HepG2 (cell line): ENCODE results near the gene EIF6. TPM values are rescaled to one million over a fixed set of nuclear protein-coding genes. Genes with fewer than 3 reads are reported as not detected.
A peak's percentile ranks its signal among the peaks of the same experiment; 100 is the strongest.

Experiments used
- ARNT ChIP-seq: fragments of 450-650 bp; IDR thresholded peaks from 2 replicates; pipeline ENCODE4 v1.6.1; 2017
- BCL6 ChIP-seq: IDR thresholded peaks from 2 replicates; pipeline ENCODE4 v1.6.1; 2016; ENCODE audit warnings: missing genetic modification reagents, missing compliant biosample characterization
- CTCF ChIP-seq: sonication (generic); formaldehyde crosslinking; IDR thresholded peaks from 2 replicates; pipeline ENCODE4 v1.5.0; 2020; ENCODE audit warnings: mild to moderate bottlenecking, missing genetic modification reagents, moderate library complexity
- FOXP1 ChIP-seq, 2 experiments: fragments of 450-650 bp in 1 of 2; IDR thresholded peaks; 2 replicates each; pipeline ENCODE4 v1.6.1; 2017 to 2018; ENCODE audit warnings: antibody characterized with exemption in 1 of 2
- GATAD1 ChIP-seq: IDR thresholded peaks from 2 replicates; pipeline ENCODE4 v1.6.1; 2016; ENCODE audit warnings: missing genetic modification reagents, missing compliant biosample characterization
- HES4 ChIP-seq: sonication (generic); formaldehyde crosslinking; IDR thresholded peaks from 2 replicates; pipeline ENCODE4 v1.9.0; 2021; ENCODE audit warnings: mild to moderate bottlenecking, missing genetic modification reagents, borderline replicate concordance
- ISX ChIP-seq: sonication (generic); formaldehyde crosslinking; conservative IDR thresholded peaks from 2 replicates; pipeline ENCODE4 v1.5.0; 2020; ENCODE audit warnings: missing genetic modification reagents
- JUN ChIP-seq: sonication (generic); formaldehyde crosslinking; IDR thresholded peaks from 2 replicates; pipeline ENCODE4 v1.4.0; 2020; ENCODE audit warnings: mild to moderate bottlenecking, missing genetic modification reagents
- KAT8 ChIP-seq: IDR thresholded peaks from 2 replicates; pipeline ENCODE4 v1.6.1; 2016; ENCODE audit warnings: missing genetic modification reagents, missing compliant biosample characterization
- MLX ChIP-seq: IDR thresholded peaks from 2 replicates; pipeline ENCODE4 v1.6.1; 2016
- SNRNP70 ChIP-seq: fragments of 200-400 bp; formaldehyde crosslinking; IDR thresholded peaks from 2 replicates; pipeline ENCODE4 v1.6.1; 2017; ENCODE audit warnings: mild to moderate bottlenecking, low read depth, low read length, moderate library complexity
- SOX5 ChIP-seq: IDR thresholded peaks from 2 replicates; pipeline ENCODE4 v1.6.1; 2016; ENCODE audit warnings: borderline replicate concordance
- U2AF1 ChIP-seq: fragments of 200-400 bp; formaldehyde crosslinking; optimal IDR thresholded peaks from 2 replicates; pipeline ENCODE3; 2017; ENCODE audit warnings: mild to moderate bottlenecking, low read depth, low read length
- ZBTB21 ChIP-seq: sonication (generic); formaldehyde crosslinking; IDR thresholded peaks from 2 replicates; pipeline ENCODE4 v1.4.0; 2020; ENCODE audit warnings: missing genetic modification reagents
- ZBTB33 ChIP-seq: sonication (generic); formaldehyde crosslinking; IDR thresholded peaks from 2 replicates; pipeline ENCODE4 v1.4.0; 2020; ENCODE audit warnings: missing genetic modification reagents
- ZNF234 ChIP-seq: sonication (generic); formaldehyde crosslinking; conservative IDR thresholded peaks from 2 replicates; pipeline ENCODE4 v1.5.1; 2020; ENCODE audit warnings: mild to moderate bottlenecking, missing genetic modification reagents
- ZNF30 ChIP-seq: sonication (generic); formaldehyde crosslinking; IDR thresholded peaks from 2 replicates; pipeline ENCODE4 v1.5.0; 2020; ENCODE audit warnings: mild to moderate bottlenecking, missing genetic modification reagents
- ZNF33A ChIP-seq: sonication (generic); formaldehyde crosslinking; IDR thresholded peaks from 2 replicates; pipeline ENCODE4 v1.5.1; 2020; ENCODE audit warnings: missing genetic modification reagents, mild to moderate bottlenecking, moderate library complexity, borderline replicate concordance
- ZNF431 ChIP-seq: sonication (generic); formaldehyde crosslinking; IDR thresholded peaks from 2 replicates; pipeline ENCODE4 v1.9.0; 2022; ENCODE audit warnings: missing genetic modification reagents, low read depth, mild to moderate bottlenecking, borderline replicate concordance
- ZNF496 ChIP-seq: sonication (generic); formaldehyde crosslinking; IDR thresholded peaks from 2 replicates; pipeline ENCODE4 v1.8.1; 2023; ENCODE audit warnings: mild to moderate bottlenecking, moderate library complexity, missing genetic modification reagents; ENCODE audit not compliant: insufficient replicate concordance
- ZNF552 ChIP-seq: sonication (generic); formaldehyde crosslinking; IDR thresholded peaks from 2 replicates; pipeline ENCODE4 v1.9.0; 2022; ENCODE audit warnings: missing genetic modification reagents, mild to moderate bottlenecking, borderline replicate concordance
- ZSCAN30 ChIP-seq: sonication (generic); formaldehyde crosslinking; IDR thresholded peaks from 2 replicates; pipeline ENCODE4 v1.5.0; 2020; ENCODE audit warnings: mild to moderate bottlenecking, missing genetic modification reagents
- polyA plus RNA-seq, 8 experiments: library from polyadenylated mRNA; depleted of rRNA in 3 of 8; stranded (reverse) in 7 of 8; unstranded in 1 of 8; fragments of >200 nt; fragmentation: Illumina TruSeq in 4 of 8; extraction: Trizol in 4 of 8; gene quantifications; 2 replicates each; pipeline versions ENCODE4 v1.2.1 to v1.2.3, GENCODE V29; 2011 to 2016; ENCODE audit warnings: low read depth in 4 of 8, missing spikeins in 1 of 8, mixed read lengths in 1 of 8; ENCODE audit not compliant: insufficient read depth in 1 of 8
- total RNA-seq, 5 experiments: library from RNA; depleted of rRNA; stranded (reverse); fragments of >200 nt; fragmentation: Illumina TruSeq; extraction: Trizol; gene quantifications; 2 replicates each; pipeline ENCODE4 v1.2.3, GENCODE V29; 2016; ENCODE audit warnings: low read depth in 1 of 5
- TF ChIP-seq, protein P1 (sequence below): IDR thresholded peaks from 2 replicates; pipeline ENCODE4 v1.6.1; 2016; ENCODE audit warnings: mild to moderate bottlenecking

EIF6 gene
- total and polyA plus RNA-seq, 2 of the 13 experiments (the other 11 are each of a cell fraction or from before 2014, with no cell fraction given), result 462 to 466 TPM

DNA sequence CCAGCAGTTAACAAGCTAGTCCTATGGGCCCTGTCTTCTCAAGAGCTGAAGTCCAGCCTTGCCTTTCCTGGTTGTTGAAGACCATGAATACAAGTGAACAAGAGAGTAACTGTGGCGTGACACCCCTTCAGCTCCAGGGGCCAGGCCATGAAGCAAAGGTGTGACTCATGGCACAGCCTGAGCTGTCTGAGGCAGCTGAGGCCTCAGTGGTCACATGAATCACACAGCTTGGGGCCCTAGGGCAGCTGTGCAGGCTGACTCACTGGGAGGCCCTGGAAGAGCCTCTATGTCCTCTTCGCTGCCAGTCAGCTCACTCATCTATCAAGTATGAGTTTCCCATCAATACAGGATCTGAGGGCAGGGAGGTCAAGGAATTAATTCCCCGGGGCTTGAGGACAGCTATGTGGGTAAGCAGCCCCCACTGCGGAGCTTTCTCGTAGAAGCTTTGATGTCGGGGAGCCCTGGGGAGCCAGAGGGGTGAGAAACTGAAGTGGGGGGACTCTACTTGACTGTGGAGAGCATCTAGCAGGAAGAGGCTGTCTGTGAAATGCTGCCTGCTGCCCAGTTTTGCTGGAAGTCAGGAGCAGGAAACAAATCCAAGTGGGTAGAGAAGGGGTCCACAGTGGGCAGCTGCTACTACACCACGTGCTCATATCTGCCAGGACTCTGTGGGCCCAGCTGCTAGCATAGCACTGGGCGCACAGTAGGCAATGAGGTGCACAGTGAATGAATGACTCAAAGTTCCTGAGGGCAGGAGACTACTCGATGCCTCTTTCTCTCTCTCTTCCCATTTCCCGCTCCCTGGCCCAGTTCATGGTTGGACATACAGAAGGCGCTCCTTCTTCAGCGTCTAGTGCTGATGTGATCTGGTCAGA lies 21.3 kb upstream of the EIF6 start (continued):
- TF ChIP-seq ZNF552 (CRISPR knock-in tag), result no peak
- TF ChIP-seq ZNF431 (CRISPR knock-in tag), result no peak
- TF ChIP-seq ZBTB21 (CRISPR knock-in tag), result peak; percentile 65; the same call in 1 of the 2 replicates
- no peak for TF ChIP-seq U2AF1
- TF ChIP-seq KAT8, result peak; percentile 68; the same call in 1 of the 2 replicates
- TF ChIP-seq FOXP1 (IDR thresholded peaks at IDR 0.05), result no peak
- peak; percentile 62 for TF ChIP-seq FOXP1 (CRISPR knock-in tag; IDR thresholded peaks at IDR 0.05)
- peak; percentile 95 for TF ChIP-seq JUN (CRISPR knock-in tag)
- TF ChIP-seq ZNF234 (CRISPR knock-in tag), result no peak
- TF ChIP-seq ZNF496 (CRISPR knock-in tag), result no peak
- no peak for TF ChIP-seq ZNF33A
- TF ChIP-seq BCL6 (CRISPR knock-in tag), result no peak
- peak; percentile 81 for TF ChIP-seq MLX (CRISPR knock-in tag)
- no peak for TF ChIP-seq ZNF30 (CRISPR knock-in tag)
- no peak for TF ChIP-seq ISX (CRISPR knock-in tag)
- TF ChIP-seq, protein P1, sequence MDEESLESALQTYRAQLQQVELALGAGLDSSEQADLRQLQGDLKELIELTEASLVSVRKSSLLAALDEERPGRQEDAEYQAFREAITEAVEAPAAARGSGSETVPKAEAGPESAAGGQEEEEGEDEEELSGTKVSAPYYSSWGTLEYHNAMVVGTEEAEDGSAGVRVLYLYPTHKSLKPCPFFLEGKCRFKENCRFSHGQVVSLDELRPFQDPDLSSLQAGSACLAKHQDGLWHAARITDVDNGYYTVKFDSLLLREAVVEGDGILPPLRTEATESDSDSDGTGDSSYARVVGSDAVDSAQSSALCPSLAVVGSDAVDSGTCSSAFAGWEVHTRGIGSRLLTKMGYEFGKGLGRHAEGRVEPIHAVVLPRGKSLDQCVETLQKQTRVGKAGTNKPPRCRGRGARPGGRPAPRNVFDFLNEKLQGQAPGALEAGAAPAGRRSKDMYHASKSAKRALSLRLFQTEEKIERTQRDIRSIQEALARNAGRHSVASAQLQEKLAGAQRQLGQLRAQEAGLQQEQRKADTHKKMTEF (CRISPR knock-in tag), result peak; percentile 87
- 0 out of 2 replicates have a peak, but pooled peaks have one; percentile 20 for TF ChIP-seq CTCF (CRISPR knock-in tag)
- no peak for TF ChIP-seq ARNT
- TF ChIP-seq GATAD1, result peak; percentile 80
- no peak for TF ChIP-seq ZSCAN30 (CRISPR knock-in tag)
- TF ChIP-seq SOX5 (CRISPR knock-in tag), result peak; percentile 90; the same call in 1 of the 2 replicates
- TF ChIP-seq HES4 (CRISPR knock-in tag), result peak; percentile 11; the same call in 1 of the 2 replicates
- TF ChIP-seq SNRNP70, result no peak
- peak; percentile 91 for TF ChIP-seq ZBTB33 (CRISPR knock-in tag)
